IPS-18a (cell line): ENCODE results near the gene GHR.

Experiments
- H3K27ac ChIP-seq: one replicate; pipeline ENCODE4 v1.5.1; 2013; ENCODE audit warnings: low read length
- H3K27me3 ChIP-seq: one replicate; pipeline ENCODE4 v1.6.1; 2013; ENCODE audit warnings: mild to moderate bottlenecking, low read length; ENCODE audit not compliant: control insufficient read depth, insufficient read depth
- H3K36me3 ChIP-seq: one replicate; pipeline ENCODE4 v1.6.1; 2013; ENCODE audit warnings: low read depth, low read length; ENCODE audit not compliant: control insufficient read depth
- H3K4me1 ChIP-seq: one replicate; pipeline ENCODE4 v1.6.1; 2013; ENCODE audit warnings: low read depth, low read length; ENCODE audit not compliant: control insufficient read depth
- H3K4me3 ChIP-seq: one replicate; pipeline ENCODE4 v1.5.1; 2013; ENCODE audit warnings: low read length
- H3K9ac ChIP-seq: one replicate; pipeline ENCODE4 v1.6.1; 2013; ENCODE audit warnings: mild to moderate bottlenecking, low read length, moderate library complexity
- H3K9me3 ChIP-seq: one replicate; pipeline ENCODE4 v1.6.1; 2013; ENCODE audit warnings: low read depth, low read length; ENCODE audit not compliant: control insufficient read depth

Gene GHR

GRCh38 chr5:42768106-42768504 lies 344.9 kb downstream of the GHR start:
- Histone ChIP-seq H3K9ac (no peak overlapping the region), H3K36me3 (no peaks in the 10 kb centered on the region), H3K4me1 (no peaks in the 10 kb centered on the region), H3K27ac (no peak overlapping the region), H3K9me3 (no peaks in the 10 kb centered on the region), H3K4me3 (no peak overlapping the region), H3K27me3 (no peaks in the 10 kb centered on the region)

- H3K36me3 ChIP-seq: no peaks in the 10 kb centered on the region
- H3K9me3 ChIP-seq: no peaks in the 10 kb centered on the region
- H3K9ac ChIP-seq: no peak overlapping the region
- H3K4me1 ChIP-seq: no peaks in the 10 kb centered on the region
- H3K27me3 ChIP-seq: no peaks in the 10 kb centered on the region
- H3K27ac ChIP-seq: no peak overlapping the region
- no peak overlapping the region for H3K4me3 ChIP-seq
These were observed 346.8 kb downstream of the GHR start for GRCh38 chr5:42770003-42770402.
